ENCODE measurements around the gene SPATA31C1. TPM values are rescaled to one million over a fixed set of nuclear protein-coding genes. Genes with fewer than 3 reads are reported as not detected.

Gene SPATA31C1
- total RNA-seq, 1 experiment from 2014 or later, result 0.15 TPM

- H3K9me3 Mint-ChIP-seq, result peaks cover 0 to 11% of the 10 kb centered on the region in 2 experiments; a peak in 3 of 5 replicates
Measured at GRCh38 chr9:87880683-87881082, 37.1 kb upstream of the SPATA31C1 start.

More at GRCh38 chr9:87880683-87881082, 37.1 kb upstream of the SPATA31C1 start:
- Histone ChIP-seq H2BK5ac (ENCODE audit: insufficient read length, low read length) (no peak overlapping the region), H2AFZ (ENCODE audit: low read length) (no peak overlapping the region), H2BK15ac (ENCODE audit: low read depth, low read length) (no peak overlapping the region), H3K4me1 (ENCODE audit: insufficient read depth, low read length) (peaks cover 11% of the 10 kb centered on the region; the same call in 1 of the 2 replicates), H3K9ac (ENCODE audit: extremely low read depth, insufficient read length, low read length) (no peak overlapping the region), H4K8ac (replicated peaks; ENCODE audit: insufficient read length, low read depth, low read length) (no peak overlapping the region), H3K23ac (ENCODE audit: insufficient read length, low read depth, low read length) (no peak overlapping the region), H2BK12ac (ENCODE audit: insufficient read length, low read depth, low read length) (no peak overlapping the region), H3K14ac (ENCODE audit: insufficient read depth, low read length) (no peak overlapping the region), H4K20me1 (ENCODE audit: control insufficient read depth, insufficient read depth, insufficient read length) (no peaks in the 10 kb centered on the region), H3K18ac (ENCODE audit: insufficient read length, low read depth, low read length) (no peak overlapping the region), H3K4ac (ENCODE audit: low read depth, low read length) (no peak overlapping the region), H3K79me1 (ENCODE audit: insufficient read depth, low read depth, low read length, poor library complexity, severe bottlenecking) (no peaks in the 10 kb centered on the region), H3K27ac (ENCODE audit: insufficient read length, low read depth, low read length) (no peak overlapping the region), H3K4me2 (ENCODE audit: insufficient read depth, insufficient read length, low read length) (no peak overlapping the region), H2BK120ac (ENCODE audit: low read depth, low read length, poor library complexity, severe bottlenecking) (no peak overlapping the region), H2BK20ac (ENCODE audit: low read depth, low read length, poor library complexity, severe bottlenecking) (no peak overlapping the region), H3K56ac (ENCODE audit: insufficient read length, low read depth, low read length) (no peak overlapping the region), H4K91ac (ENCODE audit: insufficient read length, low read depth, low read length) (no peak overlapping the region), H4K5ac (ENCODE audit: insufficient read length, low read depth, low read length) (no peak overlapping the region), H3K9me3 (ENCODE audit: control insufficient read depth, low read depth, low read length) (no peaks in the 10 kb centered on the region), H3T11ph (ENCODE audit: low read length) (no peak overlapping the region), H3K27me3 (ENCODE audit: insufficient read depth, low read length) (no peaks in the 10 kb centered on the region), H3K23me2 (ENCODE audit: insufficient read length, low read depth, low read length, poor library complexity, severe bottlenecking) (no peaks in the 10 kb centered on the region), H3K79me2 (ENCODE audit: insufficient read depth, low read length) (no peaks in the 10 kb centered on the region), H2AK5ac (ENCODE audit: insufficient read length, low read length) (no peak overlapping the region)
- TF ChIP-seq CTCF (conservative IDR thresholded peaks at IDR 0.05), result no peak
- no CpG with 5 or more reads among the region's 6 CpGs for WGBS (ENCODE audit: extremely low coverage, insufficient read length, low lambda C conversion rate)
- Mint-ChIP-seq H3K4me1 (peaks cover 31 to 35% of the 10 kb centered on the region in 2 experiments), H3K4me3 (no peak overlapping the region), H3K27me3 (ENCODE audit: low read depth) (peaks cover 6% of the 10 kb centered on the region), H3K27ac (no peak overlapping the region; a peak in 1 of 7 replicates), H3K36me3 (ENCODE audit: insufficient read depth in 1 of 3, low read depth in 3 of 3) (peaks cover 2 to 8% (median 3%) of the 10 kb centered on the region in 3 experiments; a peak in 4 of 7 replicates)
- no peak for DNase-seq

All from H9 (cell line).